Fibroblast of skin of right quadriceps (primary cell): ENCODE results near the gene CERS1.

Experiments used
- DNase-seq: peaks from one replicate; pipeline ENCODE4 v3.0.0-alpha.2; 2013

CERS1 gene

DNA sequence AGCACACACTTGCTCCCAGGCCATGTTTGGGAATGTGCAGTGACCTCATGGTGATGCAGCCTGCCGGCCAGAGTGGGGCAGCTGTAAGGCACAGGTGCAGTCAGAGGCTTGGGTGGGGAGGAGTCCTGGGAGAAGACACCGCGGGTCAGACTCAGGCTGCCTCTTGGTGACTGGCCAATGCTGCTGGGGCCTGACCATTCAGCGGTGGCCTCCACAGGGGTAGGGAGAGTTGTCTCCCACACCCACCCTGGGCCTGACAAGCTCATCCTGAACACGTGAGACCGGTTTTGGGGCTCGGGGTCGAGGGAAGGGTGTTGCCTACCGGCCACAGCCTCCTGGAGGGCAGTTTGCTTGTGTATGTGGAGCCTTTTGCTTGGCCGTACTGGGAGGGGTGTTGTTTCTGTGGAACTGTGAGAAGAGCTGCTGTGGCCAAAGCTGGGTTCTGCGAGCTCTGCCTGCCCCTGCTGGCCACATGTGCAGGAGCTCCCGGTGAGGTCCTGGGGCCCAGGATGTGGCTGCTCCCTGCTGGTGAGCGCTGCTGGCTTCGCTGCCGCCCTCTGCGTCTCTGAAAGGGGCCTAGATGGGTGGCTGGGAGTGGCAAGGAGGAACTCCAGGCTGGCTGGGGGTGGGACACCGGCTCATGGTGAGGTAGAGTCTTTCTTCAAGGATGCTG, 42.1 kb downstream of the CERS1 start:
- no peak for DNase-seq

DNA sequence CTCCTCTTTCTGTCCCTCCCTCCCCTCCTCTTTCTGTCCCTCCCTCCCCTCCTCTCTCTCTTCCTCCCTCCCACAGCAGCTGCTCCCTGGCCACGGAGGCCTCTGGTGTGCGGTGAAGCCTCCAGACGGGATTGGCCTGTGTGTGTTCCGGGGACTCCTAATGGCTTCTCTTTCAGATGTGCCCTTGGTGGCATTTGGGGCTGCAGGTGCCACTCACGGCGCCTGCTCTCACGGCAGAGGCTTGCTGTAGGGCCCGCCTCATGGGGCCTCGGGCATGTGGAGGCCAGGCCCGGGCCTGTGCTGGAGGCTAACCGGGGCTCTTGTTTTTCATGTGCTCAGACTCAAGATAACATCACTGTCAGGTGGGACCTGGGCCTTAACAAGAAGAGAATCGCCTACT, 43.3 kb downstream of the CERS1 start:
- no peak for DNase-seq

DNA sequence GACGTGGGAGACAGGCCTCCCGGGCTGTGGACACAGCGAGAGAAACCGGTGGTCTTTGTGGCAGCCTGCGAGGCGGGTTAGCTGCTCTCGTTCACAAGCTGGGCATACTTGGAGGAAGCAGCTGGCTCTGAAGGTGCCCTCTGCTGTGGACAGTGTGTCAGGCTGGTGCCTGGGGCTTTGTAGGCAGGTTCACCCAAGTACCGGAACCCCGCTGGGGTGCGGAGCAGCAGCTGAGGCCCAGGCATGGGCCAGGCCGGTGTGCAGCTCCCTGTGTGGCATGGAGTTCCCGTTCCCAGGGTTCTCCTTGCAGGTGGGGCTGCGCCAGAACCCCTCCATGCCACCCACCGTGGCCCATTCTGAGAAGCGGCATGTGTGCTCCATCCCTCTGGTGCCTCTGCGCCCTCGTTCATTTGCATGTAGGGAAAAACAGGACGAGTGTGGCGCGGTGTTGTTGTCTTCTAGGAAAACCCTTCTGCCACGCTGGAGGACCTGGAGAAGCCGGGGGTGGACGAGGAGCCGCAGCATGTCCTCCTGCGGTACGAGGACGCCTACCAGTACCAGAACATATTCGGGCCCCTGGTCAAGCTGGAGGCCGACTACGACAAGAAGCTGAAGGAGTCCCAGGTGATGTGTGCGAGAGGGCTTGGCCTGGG, 44.2 kb downstream of the CERS1 start:
- DNase-seq = no peak

DNA sequence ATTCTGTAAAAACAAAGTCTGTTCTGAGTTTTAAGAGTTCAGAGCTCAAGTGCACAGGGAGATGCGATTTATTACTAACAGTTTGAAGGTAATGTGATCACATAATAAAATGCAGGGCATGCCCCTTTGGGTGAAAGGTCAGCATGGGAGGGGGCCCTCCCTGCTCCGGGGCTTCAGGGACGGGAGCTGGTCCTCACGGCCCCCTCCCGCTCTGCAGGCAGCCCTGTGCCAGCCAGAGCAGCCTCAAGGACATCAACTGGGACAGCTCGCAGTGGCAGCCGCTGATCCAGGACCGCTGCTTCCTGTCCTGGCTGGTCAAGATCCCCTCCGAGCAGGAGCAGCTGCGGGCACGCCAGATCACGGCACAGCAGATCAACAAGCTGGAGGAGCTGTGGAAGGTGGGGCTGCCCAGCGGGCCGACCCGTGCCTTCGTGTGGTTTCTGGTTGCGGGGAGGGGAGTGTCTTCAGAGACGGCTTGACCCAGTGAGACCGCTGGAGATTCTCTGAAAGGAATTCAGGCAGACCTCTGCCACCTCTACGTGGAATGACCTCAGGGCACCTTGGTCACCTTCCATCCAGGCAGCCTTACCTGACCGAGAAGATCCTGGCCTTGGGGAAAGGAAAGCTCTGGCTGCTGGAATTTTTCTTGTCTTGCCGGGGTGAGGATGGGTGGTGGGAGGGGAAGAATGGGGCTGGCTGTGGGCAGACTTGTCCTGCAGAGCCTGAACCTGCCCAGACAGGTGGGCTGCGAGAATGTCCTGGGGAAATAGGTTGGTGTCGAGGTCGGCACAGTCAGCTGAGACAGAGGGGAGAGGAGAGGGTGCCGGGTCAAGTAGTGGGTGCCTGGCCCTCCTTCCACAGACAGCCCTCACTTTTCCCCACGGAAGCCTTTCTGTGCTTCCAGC, 45.2 kb downstream of the CERS1 start:
- DNase-seq = no peak

DNA sequence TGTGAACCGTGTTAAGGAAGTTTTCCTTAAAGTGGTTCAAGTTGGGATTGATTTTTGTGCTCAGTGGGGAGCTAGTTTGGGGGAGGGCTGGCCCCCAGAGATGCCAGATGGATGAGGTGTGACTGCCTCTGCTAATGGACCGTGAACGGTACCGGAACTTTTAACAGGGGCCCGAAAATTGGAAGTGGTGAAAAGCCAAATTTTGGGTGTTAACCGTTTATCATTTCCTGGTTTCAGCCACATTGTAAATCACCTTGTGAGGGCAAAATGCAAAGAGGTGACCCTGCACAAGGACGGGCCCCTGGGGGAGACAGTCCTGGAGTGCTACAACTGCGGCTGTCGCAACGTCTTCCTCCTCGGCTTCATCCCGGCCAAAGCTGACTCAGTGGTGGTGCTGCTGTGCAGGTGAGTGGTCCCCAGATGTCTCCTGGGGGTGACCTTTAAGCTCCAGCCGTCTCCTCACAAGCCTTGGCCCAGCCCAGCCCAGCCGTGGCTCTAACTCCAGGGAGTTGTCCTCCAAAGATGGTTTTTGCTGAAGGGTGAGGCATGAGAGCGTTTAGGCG, 46.0 kb downstream of the CERS1 start:
- DNase-seq = no peak

DNA sequence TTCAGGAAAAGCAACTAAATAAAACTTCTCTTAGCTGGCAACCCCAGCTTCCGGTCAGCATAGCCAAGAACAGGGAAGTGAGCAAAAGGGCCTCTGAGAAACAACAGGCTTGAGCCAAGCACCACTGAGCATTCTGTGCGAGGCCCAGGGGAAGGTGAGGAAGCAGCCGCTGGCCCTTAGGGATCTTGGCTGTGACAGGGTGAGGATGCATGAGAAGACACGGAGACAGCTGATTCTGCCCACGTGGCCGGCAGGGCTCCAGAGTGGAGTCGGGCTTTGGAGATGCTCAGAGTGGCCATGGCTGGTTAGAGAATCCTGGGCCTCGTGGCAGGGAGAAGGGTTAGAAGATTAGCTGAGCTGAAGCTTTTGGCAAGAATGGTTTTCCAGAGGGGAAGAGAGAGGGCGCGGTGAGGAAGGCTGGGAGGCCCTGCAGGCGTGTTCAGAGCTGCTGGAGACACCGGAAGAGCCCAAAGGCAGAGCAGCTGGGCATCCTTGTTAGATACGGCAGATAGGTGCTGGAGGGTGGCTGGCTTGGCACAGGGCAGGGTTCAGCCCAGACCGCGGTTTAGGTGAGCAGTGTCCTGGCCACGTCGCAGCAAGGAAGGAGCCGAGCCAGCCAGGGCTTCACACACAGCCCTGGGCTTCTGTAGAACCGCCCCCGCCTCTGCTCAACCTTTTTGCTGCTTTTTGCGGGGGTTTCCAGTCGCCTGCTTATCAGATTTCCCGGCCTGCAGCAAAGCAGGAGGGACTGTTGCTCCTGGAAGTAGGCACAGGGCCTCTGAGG, 46.9 kb downstream of the CERS1 start:
- peak; percentile 33 for DNase-seq

DNA sequence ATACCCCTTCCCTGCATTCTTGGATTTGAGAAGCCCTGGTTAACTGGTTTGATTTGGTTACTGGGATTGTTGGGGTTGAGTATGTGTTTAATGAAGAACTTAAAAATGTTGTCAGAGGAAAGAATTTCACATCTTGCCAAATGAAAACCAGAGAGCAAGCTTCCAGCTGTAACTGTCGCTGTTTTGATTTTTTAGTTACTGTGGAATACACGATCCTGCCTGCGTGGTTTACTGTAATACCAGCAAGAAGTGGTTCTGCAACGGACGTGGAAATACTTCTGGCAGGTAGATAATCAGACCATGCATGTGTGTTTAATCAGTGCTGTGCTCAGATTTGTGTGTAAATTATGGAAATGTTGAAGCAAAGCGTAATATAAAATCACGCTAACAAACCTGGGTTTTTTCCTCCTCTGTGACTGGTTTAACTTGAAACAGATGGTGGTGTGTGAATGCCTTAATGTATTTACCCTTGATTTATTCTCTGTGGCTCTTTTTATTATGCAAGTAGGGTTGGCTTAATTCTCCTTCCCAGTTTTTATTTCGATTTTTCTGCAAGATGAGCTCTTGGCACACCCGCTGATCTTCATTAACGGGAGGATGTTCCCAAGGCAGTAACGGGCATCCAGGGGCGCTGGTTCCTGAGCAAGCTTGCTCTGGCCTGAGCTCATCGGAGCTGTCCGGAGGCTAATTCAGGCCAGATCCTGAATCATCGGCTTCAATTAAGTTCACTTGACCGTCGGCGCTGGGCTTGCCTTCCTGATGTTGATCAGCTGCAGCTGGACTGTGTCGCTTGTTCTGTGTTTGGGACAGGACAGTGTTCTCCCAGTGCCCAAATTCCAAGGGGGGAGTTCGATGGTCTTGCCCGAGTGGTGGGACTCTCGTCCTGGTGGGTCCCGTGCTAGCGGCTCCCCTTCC, 48.2 kb downstream of the CERS1 start:
- peak; percentile 82 for DNase-seq

DNA sequence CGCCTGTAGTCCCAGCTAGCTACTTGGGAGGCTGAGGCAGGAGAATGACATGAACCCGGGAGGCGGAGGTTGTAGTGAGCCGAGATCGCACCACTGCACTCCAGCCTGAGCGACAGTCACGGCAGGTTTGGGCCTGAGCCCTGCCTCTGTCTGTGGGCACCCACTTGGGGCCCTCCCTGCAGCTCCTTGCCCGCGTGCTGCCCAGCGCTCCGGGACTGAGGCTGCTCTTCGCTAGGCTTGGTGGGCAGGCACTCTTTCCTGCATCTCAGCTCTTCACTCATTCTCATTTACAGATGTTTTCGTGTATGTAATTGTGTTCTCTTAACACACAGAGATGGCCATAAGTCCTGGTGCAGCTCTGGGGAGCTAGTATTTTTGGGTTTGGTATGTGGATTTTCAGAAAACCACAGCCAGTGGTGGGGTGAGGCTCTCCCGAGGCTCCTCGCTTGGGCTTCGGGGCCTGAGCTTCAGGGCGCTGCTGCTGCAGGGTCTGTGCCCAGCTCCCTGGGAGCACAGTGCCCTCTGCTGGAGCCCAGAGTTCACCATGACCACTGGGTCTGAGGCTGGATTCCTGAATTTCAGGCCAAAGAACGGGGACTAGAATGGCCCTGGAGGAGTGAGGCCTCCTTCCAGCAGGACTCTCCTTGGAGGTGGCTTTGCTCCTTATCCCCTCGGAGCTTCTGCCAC, 49.0 kb downstream of the CERS1 start:
- DNase-seq = peak; percentile 75

DNA sequence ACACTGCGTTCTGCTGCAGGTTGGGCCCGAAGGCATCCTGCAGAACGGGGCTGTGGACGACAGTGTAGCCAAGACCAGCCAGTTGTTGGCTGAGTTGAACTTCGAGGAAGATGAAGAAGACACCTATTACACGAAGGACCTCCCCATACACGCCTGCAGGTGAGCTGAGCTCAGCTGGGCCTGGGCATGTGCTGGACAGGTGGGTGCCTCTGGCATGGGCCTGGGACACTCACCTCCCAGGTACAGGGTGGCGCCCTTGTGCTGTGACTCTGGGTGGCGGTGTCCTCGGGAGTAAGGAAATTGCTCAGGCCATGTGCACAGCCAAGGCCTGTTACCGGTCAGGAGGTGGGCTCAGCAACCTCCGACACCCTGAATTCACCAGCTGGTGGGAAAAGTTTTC, 50.0 kb downstream of the CERS1 start:
- no peak for DNase-seq

DNA sequence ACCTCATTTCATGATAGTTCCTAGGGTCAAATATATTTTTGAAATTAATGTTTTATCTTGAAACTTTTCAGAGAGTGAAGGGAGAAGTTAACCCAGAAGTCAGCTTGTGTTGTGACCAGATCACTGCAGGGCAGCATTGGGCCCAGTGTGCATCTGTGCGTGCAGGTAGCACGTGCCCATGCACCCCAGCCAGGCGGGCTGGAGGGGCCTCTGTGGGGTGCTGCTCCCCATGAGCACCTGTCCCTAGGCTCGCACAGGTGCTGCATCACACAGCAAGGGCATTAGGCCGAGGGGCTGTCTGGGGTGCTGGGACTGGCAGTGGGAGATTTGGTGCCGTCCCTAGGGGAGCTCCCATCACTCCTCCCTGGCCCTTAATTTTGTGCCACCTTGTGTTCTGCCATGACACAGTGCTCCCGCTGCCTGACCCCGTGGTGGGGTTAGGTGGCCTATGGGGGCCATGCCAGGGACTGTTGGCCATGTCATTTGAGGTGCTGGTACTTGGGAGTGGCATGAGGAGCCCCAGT, 51.1 kb downstream of the CERS1 start:
- no peak for DNase-seq

DNA sequence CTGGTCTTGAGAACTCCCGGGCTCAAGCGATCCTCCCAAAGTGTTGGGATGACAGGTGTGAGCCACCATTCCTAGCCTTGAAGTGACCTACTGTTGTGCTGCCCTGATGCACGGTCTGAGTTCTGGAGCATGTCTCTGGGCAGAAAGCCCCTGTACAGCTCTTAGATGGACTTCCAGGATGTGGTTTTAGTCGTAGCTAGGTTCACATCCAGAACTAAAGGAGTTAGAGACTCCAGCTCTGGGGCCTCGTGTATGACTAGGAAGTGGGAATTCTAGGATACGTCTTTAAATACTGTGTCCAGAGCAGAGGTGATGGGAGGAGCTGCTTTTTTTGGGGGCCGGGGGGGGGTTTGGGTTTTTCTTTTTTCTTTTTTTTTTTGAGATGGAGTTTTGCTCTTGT, 52.0 kb downstream of the CERS1 start:
- no peak for DNase-seq

DNA sequence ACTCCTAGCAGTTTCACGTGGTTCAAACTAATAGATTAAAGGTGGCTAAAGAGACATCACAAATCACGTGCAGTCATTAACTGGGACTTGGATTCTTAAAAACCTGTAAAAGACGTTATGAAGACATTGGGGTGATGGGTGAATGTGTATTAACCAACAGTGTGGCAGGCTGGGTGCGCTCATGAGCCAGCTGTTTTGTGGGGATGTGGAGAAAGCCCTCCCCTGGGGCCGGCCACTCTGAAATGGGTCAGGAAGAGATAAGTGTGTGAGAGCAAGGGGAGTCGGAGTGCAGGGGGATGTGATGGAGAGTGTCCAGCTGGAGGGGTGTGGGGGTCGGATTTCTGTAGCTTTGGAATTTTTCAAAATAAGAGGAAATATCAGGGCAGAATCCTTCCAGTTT, 53.8 kb downstream of the CERS1 start:
- no peak for DNase-seq

DNA sequence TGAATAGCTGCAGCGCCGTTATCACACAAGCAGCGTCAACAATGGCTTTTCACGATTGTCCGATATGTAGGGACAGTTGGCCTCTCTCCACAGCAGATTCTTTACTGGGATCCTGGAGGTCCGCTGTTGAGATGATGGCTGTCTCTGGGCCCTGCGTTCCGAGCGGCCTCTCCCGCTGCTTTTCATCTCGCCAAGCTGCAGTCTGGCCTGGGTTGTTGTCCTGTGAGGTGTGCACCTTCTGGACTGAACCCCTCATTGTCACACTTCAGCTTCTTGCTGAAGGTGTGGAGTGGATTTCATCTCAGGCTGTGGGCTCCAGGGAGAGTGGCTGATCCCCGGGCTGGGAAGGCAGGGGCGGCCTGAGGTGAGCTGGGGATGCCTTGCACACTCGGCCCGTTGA, 54.6 kb downstream of the CERS1 start:
- no peak for DNase-seq

DNA sequence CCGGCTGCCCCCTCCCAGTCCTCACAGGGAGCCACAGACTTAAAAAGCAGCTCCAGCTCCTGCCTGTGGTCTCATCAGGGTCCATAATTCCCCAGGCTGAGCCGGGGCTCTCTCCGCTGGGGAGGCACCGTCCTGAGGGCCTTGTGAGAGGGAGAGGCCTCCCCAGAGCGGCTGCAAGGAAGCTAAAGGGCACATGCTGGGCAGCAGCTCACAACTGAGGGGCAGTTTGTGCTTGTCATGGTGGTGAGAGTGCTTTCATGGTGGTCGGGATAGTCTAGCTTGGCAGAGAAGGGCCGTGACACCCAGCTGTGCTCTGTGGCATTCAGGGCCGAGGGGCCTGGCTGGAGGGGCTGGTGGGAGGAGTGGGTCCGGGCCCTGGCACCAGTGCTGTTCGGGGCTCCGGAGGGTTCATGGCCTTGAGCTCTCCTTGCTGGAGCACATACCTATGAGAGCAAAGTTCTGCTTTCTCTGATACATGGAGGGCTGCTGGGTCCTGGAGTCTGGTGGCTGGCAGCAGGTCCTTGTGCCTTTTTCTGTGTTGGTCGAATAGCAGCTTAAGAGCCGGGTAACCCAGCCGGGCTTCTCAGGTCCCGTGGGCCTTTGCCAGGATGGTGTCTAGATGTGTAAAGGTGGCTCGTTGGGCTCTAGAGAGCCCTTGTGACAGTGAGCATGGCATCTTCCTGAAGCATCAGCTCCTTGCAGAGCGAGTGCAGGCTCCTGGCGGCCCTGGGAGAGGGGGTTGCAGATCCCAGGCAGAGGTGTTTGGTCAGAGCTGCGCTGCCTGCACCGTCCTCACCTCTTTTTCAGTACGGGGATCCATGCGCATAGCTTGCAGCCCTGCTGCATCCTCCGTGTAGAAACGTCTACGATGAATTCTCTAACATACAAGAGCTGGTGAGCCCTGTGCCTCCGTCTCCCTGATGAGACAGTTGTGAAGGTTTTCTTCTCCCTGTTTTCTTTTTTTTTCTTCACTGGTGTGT, 55.4 kb downstream of the CERS1 start:
- DNase-seq = no peak

DNA sequence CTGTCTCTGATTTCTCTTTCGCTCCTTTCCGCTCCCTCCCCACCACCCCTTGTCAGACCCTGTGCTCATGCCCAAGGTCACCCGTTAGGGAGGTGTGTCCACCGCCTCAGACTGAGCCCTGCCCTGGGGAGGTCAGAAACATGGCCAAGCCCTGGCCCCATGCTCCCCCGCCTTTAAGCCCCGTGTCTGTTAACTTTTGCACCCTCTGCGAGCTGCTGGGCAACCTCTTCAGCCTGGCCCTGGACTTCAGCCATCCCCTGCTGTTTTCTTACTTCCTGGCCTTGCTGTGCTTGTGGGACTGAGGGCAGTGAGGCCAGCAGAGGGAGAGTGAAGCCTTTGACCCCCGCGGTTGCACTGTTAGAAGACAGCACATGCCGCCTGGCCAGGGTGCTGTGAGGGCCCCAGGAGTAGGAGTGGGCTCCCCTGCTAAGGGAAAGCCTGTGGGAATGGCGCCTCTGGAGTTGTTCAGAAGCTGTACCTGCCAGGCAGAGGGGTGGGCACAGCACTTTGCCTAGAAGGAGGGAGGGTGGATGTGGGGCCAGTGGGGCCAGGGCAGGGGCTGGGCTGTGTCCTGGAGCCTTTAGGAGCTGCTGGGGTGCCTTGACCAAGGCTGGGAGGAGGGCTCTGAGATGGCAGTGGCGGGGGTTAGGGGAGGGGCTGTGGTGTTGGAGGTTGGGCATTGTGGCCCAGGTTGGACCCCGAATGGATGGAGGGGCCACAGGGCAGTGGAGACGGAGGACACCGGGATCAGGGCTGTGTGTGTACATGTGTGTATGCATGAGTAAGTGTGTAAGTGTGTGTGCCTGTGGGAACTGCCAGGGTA, 56.3 kb downstream of the CERS1 start:
- DNase-seq = no peak

DNA sequence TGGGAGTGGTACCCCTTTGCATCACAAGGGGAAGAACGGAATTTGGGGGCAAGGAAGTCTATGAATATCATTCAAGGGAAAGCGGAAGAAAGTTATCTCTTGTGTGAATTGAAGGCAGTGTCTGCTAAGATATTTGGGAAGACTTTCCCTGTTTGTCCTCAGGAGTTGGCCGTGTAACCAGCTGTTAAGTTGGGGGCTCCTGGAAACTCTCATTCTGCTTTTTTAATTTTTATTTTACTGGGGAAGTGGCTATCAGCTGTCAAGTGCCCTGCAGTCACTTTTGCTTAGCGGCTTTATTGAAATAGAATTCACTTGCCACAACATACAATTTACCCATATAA, 61.3 kb downstream of the CERS1 start:
- DNase-seq = no peak

DNA sequence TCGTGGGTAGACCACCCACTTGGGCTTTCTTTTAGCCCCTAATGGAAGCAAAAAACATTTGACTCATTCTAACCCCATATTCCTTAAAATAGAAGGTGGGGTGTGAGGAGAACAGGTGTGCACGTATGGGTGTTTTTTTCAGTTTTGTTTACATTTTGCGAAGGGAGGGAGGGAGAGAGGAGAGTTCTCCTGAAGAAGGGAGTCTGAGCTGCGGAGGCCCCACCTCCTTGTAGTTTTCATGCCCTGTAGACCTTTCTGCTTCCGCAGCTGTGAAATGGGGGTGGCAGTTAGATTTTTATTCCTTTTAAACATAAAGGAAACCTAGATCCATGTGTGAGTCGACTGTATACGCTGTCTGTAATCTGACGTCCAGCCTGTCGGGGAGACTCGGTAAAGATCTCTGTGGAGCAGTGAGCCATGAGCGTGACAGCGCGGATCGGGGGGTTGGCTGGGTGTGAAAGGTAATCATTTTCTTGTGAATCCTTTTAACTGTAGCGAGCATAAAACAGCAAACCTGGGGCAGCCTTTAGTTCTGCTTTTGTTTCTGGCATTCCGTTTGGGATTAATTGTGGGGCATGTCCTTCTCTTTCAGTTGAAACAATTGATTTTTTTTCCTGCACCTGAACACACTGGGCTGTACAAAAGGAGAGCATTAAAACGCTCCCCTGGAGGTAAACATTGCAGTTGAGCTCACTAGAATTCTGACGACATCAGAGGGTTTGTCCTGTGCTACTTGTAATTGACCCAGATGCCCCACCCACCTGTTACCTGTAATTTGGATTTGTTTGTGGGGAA, 61.9 kb downstream of the CERS1 start:
- DNase-seq = no peak

DNA sequence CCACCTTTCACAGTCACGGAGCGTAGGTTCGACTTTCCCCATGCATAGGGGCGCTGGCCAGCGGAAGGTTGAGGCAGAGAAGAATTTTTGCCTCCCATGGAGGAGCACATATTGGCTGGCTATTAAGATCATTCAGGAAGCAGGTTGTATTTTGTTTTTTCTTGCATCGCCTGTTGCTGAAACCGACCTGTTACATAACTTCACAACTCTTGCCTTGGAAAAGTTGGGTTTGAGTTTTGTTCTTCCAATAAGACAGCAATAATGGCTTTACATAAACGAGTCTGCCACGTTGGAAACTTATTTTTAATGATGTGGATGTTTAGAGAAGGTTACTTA, 62.8 kb downstream of the CERS1 start:
- DNase-seq = no peak
